GM20000 (cell line): ENCODE results near the gene PDE4A.
"Not testable (repeated sequence)": the region's sequence is repeated elsewhere in the genome, so short reads cannot be mapped to it uniquely, and the experiment has no call there.

Source experiments
- DNase-seq: peaks from one replicate; pipeline ENCODE4 v3.0.0; 2012; ENCODE audit warnings: low spot score
- TF ChIP-seq, protein P1 (sequence below): IDR thresholded peaks from 2 replicates; pipeline ENCODE4 v1.5.1; 2012; ENCODE audit warnings: mild to moderate bottlenecking, control low read depth; ENCODE audit errors: extremely low read depth, missing control alignments

Gene PDE4A

DNA sequence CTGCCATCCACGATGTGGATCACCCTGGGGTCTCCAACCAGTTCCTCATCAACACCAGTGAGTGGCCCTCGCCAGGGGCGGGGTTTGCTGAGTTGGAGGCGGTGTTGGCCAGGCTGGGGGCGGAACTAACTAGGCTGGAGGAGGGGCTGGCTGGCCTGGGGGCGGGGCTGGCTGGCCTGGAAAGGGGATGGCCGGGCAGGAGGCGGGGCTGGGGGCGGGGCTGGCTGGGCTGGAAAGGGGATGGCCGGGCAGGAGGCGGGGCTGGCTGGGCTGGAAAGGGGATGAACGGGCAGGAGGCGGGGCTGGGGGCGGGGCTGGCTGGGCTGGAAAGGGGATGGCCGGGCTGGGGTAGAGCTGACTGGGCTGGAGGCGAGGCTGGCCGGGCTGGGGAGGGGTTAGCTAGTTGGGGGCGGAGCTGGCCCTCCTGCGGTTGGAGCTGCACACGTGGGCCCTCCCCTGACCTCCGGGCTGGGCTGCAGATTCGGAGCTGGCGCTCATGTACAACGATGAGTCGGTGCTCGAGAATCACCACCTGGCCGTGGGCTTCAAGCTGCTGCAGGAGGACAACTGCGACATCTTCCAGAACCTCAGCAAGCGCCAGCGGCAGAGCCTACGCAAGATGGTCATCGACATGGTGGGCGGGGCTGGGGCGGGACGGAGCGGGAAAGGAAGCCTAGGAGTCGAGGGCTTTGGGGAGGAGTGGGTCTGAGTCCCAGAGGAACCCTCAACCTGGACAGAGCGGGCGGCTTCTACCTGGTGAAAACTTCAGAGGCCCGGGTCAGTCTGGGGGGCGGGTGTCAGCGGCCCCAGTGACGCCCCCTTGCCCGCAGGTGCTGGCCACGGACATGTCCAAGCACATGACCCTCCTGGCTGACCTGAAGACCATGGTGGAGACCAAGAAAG is 41.0 kb downstream of the PDE4A start:
- DNase-seq = peak; percentile 98
- TF ChIP-seq, protein P1, sequence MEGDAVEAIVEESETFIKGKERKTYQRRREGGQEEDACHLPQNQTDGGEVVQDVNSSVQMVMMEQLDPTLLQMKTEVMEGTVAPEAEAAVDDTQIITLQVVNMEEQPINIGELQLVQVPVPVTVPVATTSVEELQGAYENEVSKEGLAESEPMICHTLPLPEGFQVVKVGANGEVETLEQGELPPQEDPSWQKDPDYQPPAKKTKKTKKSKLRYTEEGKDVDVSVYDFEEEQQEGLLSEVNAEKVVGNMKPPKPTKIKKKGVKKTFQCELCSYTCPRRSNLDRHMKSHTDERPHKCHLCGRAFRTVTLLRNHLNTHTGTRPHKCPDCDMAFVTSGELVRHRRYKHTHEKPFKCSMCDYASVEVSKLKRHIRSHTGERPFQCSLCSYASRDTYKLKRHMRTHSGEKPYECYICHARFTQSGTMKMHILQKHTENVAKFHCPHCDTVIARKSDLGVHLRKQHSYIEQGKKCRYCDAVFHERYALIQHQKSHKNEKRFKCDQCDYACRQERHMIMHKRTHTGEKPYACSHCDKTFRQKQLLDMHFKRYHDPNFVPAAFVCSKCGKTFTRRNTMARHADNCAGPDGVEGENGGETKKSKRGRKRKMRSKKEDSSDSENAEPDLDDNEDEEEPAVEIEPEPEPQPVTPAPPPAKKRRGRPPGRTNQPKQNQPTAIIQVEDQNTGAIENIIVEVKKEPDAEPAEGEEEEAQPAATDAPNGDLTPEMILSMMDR = no peak

DNA sequence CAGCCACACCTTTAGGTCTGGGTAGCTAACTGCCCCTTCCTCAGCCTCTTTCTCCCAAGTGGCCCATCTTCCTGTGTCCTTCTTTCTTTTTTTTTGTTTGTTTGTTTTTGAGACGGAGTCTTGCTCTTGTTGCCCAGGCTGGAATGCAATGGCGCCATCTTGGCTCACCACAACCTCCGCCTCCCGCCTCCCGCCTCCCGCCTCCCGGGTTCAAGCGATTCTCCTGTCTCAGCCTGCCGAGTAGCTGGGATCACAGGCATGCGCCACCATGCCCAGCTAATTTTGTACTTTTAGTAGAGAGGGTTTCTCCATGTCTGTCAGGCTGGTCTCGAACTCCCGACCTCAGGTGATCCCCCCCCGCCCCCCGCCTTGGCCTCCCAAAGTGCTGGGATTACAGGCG is 41.7 kb downstream of the PDE4A start:
- DNase-seq = not testable (repeated sequence)

DNA sequence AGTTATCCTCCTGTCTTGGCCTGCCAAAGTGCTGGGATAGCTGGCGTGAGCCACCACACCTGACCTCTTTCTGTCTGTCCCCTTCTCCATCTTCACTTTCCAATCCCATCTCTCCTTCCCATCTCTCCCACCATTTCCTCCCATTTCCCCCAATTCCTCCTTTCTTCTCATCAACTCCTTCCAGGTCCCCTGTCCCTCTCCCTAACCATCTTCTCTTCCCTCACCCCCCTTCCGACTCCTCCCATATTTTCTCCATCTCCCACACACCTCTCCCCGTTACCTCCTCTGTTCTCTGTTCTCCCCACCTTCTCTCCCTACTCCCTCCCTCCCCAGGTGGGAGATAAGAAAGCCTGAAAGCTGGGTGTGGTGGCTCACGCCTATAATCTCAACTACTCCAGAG is 42.2 kb downstream of the PDE4A start:
- DNase-seq = no peak

DNA sequence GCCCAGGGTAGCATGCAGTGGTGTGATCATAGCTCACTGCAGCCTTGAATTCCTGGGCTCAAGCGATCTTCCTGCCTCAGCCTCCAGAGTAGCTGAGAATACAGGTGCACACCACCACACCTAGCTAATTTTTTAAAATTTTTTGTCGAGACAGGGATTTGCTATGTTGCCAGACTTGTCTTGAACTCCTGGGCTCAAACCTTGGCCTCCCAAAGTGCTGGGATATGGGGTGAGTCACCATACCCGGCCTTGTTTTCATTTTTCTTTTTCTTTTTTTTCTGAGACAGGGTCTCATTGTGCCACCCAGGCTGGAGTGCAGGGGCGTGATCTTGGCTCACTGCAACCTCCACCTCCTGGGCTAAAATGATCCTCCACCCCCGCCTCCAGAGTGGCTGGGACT is 44.1 kb downstream of the PDE4A start:
- no peak for DNase-seq
- TF ChIP-seq, protein P1 = no peak

More for the DNA sequence above, 42.2 kb downstream of the PDE4A start:
- TF ChIP-seq, protein P1 = no peak

DNA sequence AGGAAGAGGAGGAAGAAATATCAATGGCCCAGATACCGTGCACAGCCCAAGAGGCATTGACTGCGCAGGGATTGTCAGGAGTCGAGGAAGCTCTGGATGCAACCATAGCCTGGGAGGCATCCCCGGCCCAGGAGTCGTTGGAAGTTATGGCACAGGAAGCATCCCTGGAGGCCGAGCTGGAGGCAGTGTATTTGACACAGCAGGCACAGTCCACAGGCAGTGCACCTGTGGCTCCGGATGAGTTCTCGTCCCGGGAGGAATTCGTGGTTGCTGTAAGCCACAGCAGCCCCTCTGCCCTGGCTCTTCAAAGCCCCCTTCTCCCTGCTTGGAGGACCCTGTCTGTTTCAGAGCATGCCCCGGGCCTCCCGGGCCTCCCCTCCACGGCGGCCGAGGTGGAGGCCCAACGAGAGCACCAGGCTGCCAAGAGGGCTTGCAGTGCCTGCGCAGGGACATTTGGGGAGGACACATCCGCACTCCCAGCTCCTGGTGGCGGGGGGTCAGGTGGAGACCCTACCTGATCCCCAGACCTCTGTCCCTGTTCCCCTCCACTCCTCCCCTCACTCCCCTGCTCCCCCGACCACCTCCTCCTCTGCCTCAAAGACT is 46.9 kb downstream of the PDE4A start:
- TF ChIP-seq, protein P1 = no peak
- no peak for DNase-seq

DNA sequence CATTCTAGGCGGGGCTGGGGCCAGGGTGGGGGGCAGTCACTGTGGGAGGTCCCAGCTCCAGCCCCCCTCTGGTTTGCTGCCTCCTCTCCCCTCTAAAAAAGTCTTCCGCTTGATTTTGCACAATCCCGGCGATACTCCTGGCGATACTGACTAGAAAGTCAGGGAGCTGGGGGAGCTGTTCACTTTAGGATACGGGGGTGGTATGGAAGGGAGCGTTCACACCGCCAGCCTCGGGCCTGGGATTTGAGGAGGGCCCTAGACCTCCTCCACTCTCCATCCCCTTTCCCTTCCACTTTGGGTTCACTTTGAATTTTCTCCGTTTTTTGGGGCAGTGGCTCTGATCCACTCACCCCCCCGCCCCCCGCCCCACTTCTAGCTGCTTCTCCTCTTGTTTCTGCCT is 47.8 kb downstream of the PDE4A start:
- DNase-seq = no peak
- TF ChIP-seq, protein P1 = no peak

DNA sequence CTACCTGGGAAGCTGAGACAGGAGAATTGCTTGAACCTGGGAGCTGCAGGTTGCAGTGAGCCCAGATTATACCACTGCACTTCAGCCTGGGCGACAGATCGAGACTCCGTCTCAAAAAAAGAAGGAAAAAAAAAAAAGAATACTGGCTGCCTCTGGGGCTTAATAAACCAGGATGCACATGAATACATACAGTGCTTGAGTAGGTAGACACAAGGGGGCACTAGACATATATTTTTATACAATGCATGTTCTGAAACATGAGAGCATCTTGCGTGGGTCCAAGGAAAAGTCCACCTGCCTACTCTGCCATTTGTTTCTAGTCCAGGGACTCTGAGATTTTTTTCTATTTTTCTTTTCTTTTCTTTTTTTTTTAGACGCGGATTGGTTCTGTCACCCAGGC is 51.6 kb downstream of the PDE4A start:
- DNase-seq = no peak
- TF ChIP-seq, protein P1 = peak; percentile 30
